ENCODE results near the gene RAX2. TPM values are rescaled to one million over a fixed set of nuclear protein-coding genes. Genes with fewer than 3 reads are reported as not detected.

Gene RAX2
- total and polyA plus RNA-seq, 2 experiments from 2014 or later: 0.22 TPM; not detected in 1

DNA sequence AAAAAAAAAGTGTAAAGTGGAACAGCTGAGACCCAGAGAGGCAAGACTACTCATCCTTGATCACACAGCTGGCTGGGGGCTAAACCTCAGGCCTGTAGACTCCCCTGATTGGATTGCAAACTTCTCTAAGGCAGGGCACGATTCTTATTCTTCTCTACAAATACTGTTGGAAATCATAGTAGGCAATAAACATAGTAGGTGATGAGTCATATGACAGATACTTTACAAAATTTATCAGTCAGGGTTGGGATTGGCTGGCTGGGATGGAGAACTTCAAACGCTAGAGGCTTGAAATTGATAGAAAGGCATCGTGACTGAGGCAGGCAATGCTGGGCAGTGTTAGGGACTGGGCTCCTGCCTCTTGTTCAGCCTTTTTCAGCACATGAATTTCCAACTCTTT is 20.1 kb upstream of the RAX2 start:
- Histone ChIP-seq H4K20me1 (ENCODE audit: insufficient read depth, poor library complexity, severe bottlenecking) (no peaks in the 10 kb centered on the region), H2AFZ (no peak overlapping the region), H3K36me3 (replicated peaks; ENCODE audit: insufficient read depth, low read depth) (no peaks in the 10 kb centered on the region), H3K27ac (no peak overlapping the region), H3K4me1 (ENCODE audit: insufficient read depth) (no peaks in the 10 kb centered on the region), H3K79me2 (no peaks in the 10 kb centered on the region), H3K9me3 (ENCODE audit: low read depth) (no peaks in the 10 kb centered on the region), H3K9me2 (replicated peaks; ENCODE audit: insufficient read depth) (no peaks in the 10 kb centered on the region), H3K4me2 (no peak overlapping the region), H3K27me3 (peaks cover under 1% of the 10 kb centered on the region), H3K4me3 (no peak overlapping the region)
- no peak for DNase-seq (ENCODE audit: low spot score)
- 74% methylated on average over 3 of the region's 3 CpGs for WGBS (ENCODE audit: low lambda C conversion rate, missing lambda C conversion rate)
- TF ChIP-seq EZH2 (IDR thresholded peaks at IDR 0.05; ENCODE audit: borderline replicate concordance) (no peak), EZH2phosphoT487 (IDR thresholded peaks at IDR 0.05; ENCODE audit: low read depth, severe bottlenecking, unreplicated experiment) (no peak), CTCF (IDR thresholded peaks at IDR 0.05; ENCODE audit: poor library complexity) (no peak)

- 73% methylated on average over 7 of the region's 7 CpGs for WGBS (ENCODE audit: low lambda C conversion rate, missing lambda C conversion rate)
Measured at GRCh38 chr19:3790941-3791340, 18.9 kb upstream of the RAX2 start.

GRCh38 chr19:3790209-3790734 is 18.2 kb upstream of the RAX2 start:
- H4K20me1 ChIP-seq (ENCODE audit: insufficient read depth, poor library complexity, severe bottlenecking): no peaks in the 10 kb centered on the region
- peaks cover 16% of the 10 kb centered on the region for H3K27me3 ChIP-seq
- H3K27ac ChIP-seq: no peak overlapping the region
- H3K4me1 ChIP-seq (ENCODE audit: insufficient read depth): no peaks in the 10 kb centered on the region
- no peaks in the 10 kb centered on the region for H3K79me2 ChIP-seq
- H3K36me3 ChIP-seq (replicated peaks; ENCODE audit: insufficient read depth, low read depth): no peaks in the 10 kb centered on the region
- no peaks in the 10 kb centered on the region for H3K9me2 ChIP-seq (replicated peaks; ENCODE audit: insufficient read depth)
- no peak overlapping the region for H3K4me2 ChIP-seq
- WGBS (ENCODE audit: low lambda C conversion rate, missing lambda C conversion rate): 77% methylated on average over 6 of the region's 6 CpGs
- H3K9me3 ChIP-seq (ENCODE audit: low read depth): no peaks in the 10 kb centered on the region
- H2AFZ ChIP-seq: no peak overlapping the region
- no peak overlapping the region for H3K4me3 ChIP-seq
- TF ChIP-seq EZH2phosphoT487 (IDR thresholded peaks at IDR 0.05; ENCODE audit: low read depth, severe bottlenecking, unreplicated experiment) (no peak), CTCF (IDR thresholded peaks at IDR 0.05; ENCODE audit: poor library complexity) (no peak), EZH2 (IDR thresholded peaks at IDR 0.05; ENCODE audit: borderline replicate concordance) (no peak)
- DNase-seq (ENCODE audit: low spot score): no peak

More at GRCh38 chr19:3790941-3791340, 18.9 kb upstream of the RAX2 start:
- no peak for DNase-seq (ENCODE audit: low spot score)
- H3K9me3 ChIP-seq (ENCODE audit: low read depth): no peaks in the 10 kb centered on the region
- TF ChIP-seq EZH2phosphoT487 (IDR thresholded peaks at IDR 0.05; ENCODE audit: low read depth, severe bottlenecking, unreplicated experiment) (no peak), EZH2 (IDR thresholded peaks at IDR 0.05; ENCODE audit: borderline replicate concordance) (no peak), CTCF (IDR thresholded peaks at IDR 0.05; ENCODE audit: poor library complexity) (no peak)
- no peak overlapping the region for H3K4me3 ChIP-seq
- no peaks in the 10 kb centered on the region for H3K79me2 ChIP-seq
- H3K9me2 ChIP-seq (replicated peaks; ENCODE audit: insufficient read depth): no peaks in the 10 kb centered on the region
- no peak overlapping the region for H3K4me2 ChIP-seq
- peaks cover 10% of the 10 kb centered on the region for H3K27me3 ChIP-seq
- no peaks in the 10 kb centered on the region for H4K20me1 ChIP-seq (ENCODE audit: insufficient read depth, poor library complexity, severe bottlenecking)
- no peaks in the 10 kb centered on the region for H3K36me3 ChIP-seq (replicated peaks; ENCODE audit: insufficient read depth, low read depth)
- no peaks in the 10 kb centered on the region for H3K4me1 ChIP-seq (ENCODE audit: insufficient read depth)
- no peak overlapping the region for H2AFZ ChIP-seq
- H3K27ac ChIP-seq: no peak overlapping the region

All from hepatocyte (in vitro differentiated cells).